Measurements from ENCODE around the gene EPM2AIP1. TPM values are rescaled to one million over a fixed set of nuclear protein-coding genes. Genes with fewer than 3 reads are reported as not detected.
"Not testable (repeated sequence)": the region's sequence is repeated elsewhere in the genome, so short reads cannot be mapped to it uniquely, and the experiment has no call there.

EPM2AIP1 gene
- polyA plus RNA-seq, 1 donor from 2014 or later: 41.4 TPM

DNA sequence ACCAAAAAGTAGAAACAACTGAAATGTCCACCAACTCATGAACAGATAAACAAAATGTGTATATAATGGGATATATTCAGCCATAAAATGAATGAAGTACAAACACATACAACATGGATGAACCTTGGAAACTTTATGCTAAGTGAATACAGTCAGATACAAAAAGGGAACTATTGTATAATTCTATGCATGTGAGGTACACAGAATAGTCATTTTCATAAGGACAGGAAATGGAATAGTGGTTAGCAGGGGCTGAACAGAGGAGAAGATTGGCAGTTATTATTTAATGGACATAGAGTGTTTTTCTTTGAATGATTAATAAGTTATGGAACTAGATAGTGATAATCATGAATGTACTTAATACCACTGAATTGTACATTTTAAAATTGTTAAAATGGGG lies 28.1 kb downstream of the EPM2AIP1 start:
- no peaks in the 10 kb centered on the region for H3K79me2 ChIP-seq (replicated peaks; ENCODE audit: insufficient read depth, low read length)
- no peaks in the 10 kb centered on the region for H3K9me3 ChIP-seq (ENCODE audit: low read length)
- H3K9ac ChIP-seq (ENCODE audit: low read length): no peak overlapping the region
- H3K27ac ChIP-seq (ENCODE audit: low read length): no peak overlapping the region
- no peaks in the 10 kb centered on the region for H4K20me1 ChIP-seq (ENCODE audit: insufficient read depth)
- TF ChIP-seq EP300 (conservative IDR thresholded peaks at IDR 0.05; ENCODE audit: poor library complexity, severe bottlenecking): no peak
- TF ChIP-seq CTCF (IDR thresholded peaks at IDR 0.05; ENCODE audit: poor library complexity, severe bottlenecking): no peak
- TF ChIP-seq RAD21 (conservative IDR thresholded peaks at IDR 0.05): no peak
- no peak for TF ChIP-seq REST (IDR thresholded peaks at IDR 0.05; ENCODE audit: borderline replicate concordance)
- no peak for TF ChIP-seq POLR2AphosphoS5 (IDR thresholded peaks at IDR 0.05)
- no peak for TF ChIP-seq EZH2 (IDR thresholded peaks at IDR 0.05; ENCODE audit: borderline replicate concordance, insufficient read depth, low read length, poor library complexity, severe bottlenecking)
- TF ChIP-seq TAF1 (IDR thresholded peaks at IDR 0.05; ENCODE audit: low read depth): no peak
- TF ChIP-seq SMC3 (conservative IDR thresholded peaks at IDR 0.05; ENCODE audit: poor library complexity): no peak
- no peak for TF ChIP-seq MXI1 (conservative IDR thresholded peaks at IDR 0.05; ENCODE audit: poor library complexity, severe bottlenecking)
- H3K27me3 ChIP-seq (ENCODE audit: insufficient read depth, low read depth, low read length): no peaks in the 10 kb centered on the region
- no peak overlapping the region for H2AFZ ChIP-seq (ENCODE audit: low read depth, low read length)
- H3K4me3 ChIP-seq (ENCODE audit: low read length): no peak overlapping the region
- H3F3A ChIP-seq (ENCODE audit: insufficient read depth, low read length, poor library complexity, severe bottlenecking): no peaks in the 10 kb centered on the region
- H3K4me2 ChIP-seq (ENCODE audit: low read length): no peak overlapping the region
- no peaks in the 10 kb centered on the region for H3K9me2 ChIP-seq (ENCODE audit: insufficient read depth, low read length)
- no peaks in the 10 kb centered on the region for H3K36me3 ChIP-seq (ENCODE audit: insufficient read depth, low read length)

DNA sequence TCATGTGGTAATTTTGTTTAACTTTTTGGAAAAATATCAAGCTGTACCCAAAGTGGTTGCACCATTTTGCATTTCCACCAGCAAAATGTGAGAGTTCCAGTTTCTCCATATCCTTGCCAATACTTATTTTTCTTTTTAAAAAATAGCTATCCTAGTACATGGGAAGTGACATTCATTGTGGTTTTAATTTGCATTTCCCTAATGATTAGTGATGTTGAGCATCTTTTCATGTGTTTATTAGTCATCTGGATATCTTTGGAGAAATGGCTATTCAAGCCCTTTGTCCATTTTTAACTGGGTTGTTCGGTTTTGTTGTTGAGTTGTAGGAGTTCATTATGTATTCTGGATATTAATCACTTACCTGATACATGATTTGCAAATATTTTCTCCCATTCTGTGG lies 28.6 kb downstream of the EPM2AIP1 start:
- Histone ChIP-seq H3K4me3 (ENCODE audit: low read length) (no peak overlapping the region), H3K9me3 (ENCODE audit: low read length) (no peaks in the 10 kb centered on the region), H3K9me2 (ENCODE audit: insufficient read depth, low read length) (no peaks in the 10 kb centered on the region), H4K20me1 (ENCODE audit: insufficient read depth) (no peaks in the 10 kb centered on the region), H3K4me2 (ENCODE audit: low read length) (no peak overlapping the region), H3K79me2 (replicated peaks; ENCODE audit: insufficient read depth, low read length) (no peaks in the 10 kb centered on the region), H3K27ac (ENCODE audit: low read length) (no peak overlapping the region), H3F3A (ENCODE audit: insufficient read depth, low read length, poor library complexity, severe bottlenecking) (no peaks in the 10 kb centered on the region), H3K9ac (ENCODE audit: low read length) (no peak overlapping the region), H3K27me3 (ENCODE audit: insufficient read depth, low read depth, low read length) (no peaks in the 10 kb centered on the region), H2AFZ (ENCODE audit: low read depth, low read length) (no peak overlapping the region), H3K36me3 (ENCODE audit: insufficient read depth, low read length) (no peaks in the 10 kb centered on the region)
- TF ChIP-seq CTCF (IDR thresholded peaks at IDR 0.05; ENCODE audit: poor library complexity, severe bottlenecking) (no peak), POLR2AphosphoS5 (IDR thresholded peaks at IDR 0.05) (no peak), MXI1 (conservative IDR thresholded peaks at IDR 0.05; ENCODE audit: poor library complexity, severe bottlenecking) (no peak), RAD21 (conservative IDR thresholded peaks at IDR 0.05) (no peak), REST (IDR thresholded peaks at IDR 0.05; ENCODE audit: borderline replicate concordance) (no peak), EZH2 (IDR thresholded peaks at IDR 0.05; ENCODE audit: borderline replicate concordance, insufficient read depth, low read length, poor library complexity, severe bottlenecking) (no peak), SMC3 (conservative IDR thresholded peaks at IDR 0.05; ENCODE audit: poor library complexity) (no peak), EP300 (conservative IDR thresholded peaks at IDR 0.05; ENCODE audit: poor library complexity, severe bottlenecking) (no peak), TAF1 (IDR thresholded peaks at IDR 0.05; ENCODE audit: low read depth) (no peak)

GRCh38 chr3:36963008-36963407 lies 29.9 kb downstream of the EPM2AIP1 start:
- not testable (repeated sequence) for H2AFZ ChIP-seq (ENCODE audit: low read depth, low read length); H3K36me3 ChIP-seq (ENCODE audit: insufficient read depth, low read length); H3K9me3 ChIP-seq (ENCODE audit: low read length); H3K9me2 ChIP-seq (ENCODE audit: insufficient read depth, low read length); H3F3A ChIP-seq (ENCODE audit: insufficient read depth, low read length, poor library complexity, severe bottlenecking); H3K4me3 ChIP-seq (ENCODE audit: low read length); H3K4me2 ChIP-seq (ENCODE audit: low read length); H3K27ac ChIP-seq (ENCODE audit: low read length); H3K27me3 ChIP-seq (ENCODE audit: insufficient read depth, low read depth, low read length); H3K9ac ChIP-seq (ENCODE audit: low read length); H4K20me1 ChIP-seq (ENCODE audit: insufficient read depth); H3K79me2 ChIP-seq (replicated peaks; ENCODE audit: insufficient read depth, low read length)

All from neural cell (in vitro differentiated cells).